Neural progenitor cell (in vitro differentiated cells): ENCODE results near the gene PABPC3. TPM values are rescaled to one million over a fixed set of nuclear protein-coding genes. Genes with fewer than 3 reads are reported as not detected.

Experiments
- DNase-seq: peaks from one replicate; pipeline ENCODE4 v3.0.0-alpha.2; 2016; ENCODE audit warnings: low spot score
- H2AFZ ChIP-seq: fragments of 200-600 bp; sonication (generic); replicated peaks from 2 replicates; pipeline ENCODE4 v1.6.1; 2016; ENCODE audit warnings: antibody characterized with exemption
- H3F3A ChIP-seq: fragments of 200-600 bp; sonication (generic); 2 replicates; pipeline ENCODE4 v1.6.1; 2016; ENCODE audit warnings: antibody characterized with exemption, low read depth
- H3K27ac ChIP-seq: fragments of 200-600 bp; sonication (generic); 2 replicates; pipeline ENCODE4 v1.5.1; 2016; ENCODE audit warnings: mild to moderate bottlenecking
- H3K27me3 ChIP-seq: fragments of 200-600 bp; sonication (generic); 2 replicates; pipeline ENCODE4 v1.6.1; 2016; ENCODE audit warnings: mild to moderate bottlenecking, moderate library complexity
- H3K36me3 ChIP-seq: fragments of 200-600 bp; sonication (generic); 2 replicates; pipeline ENCODE4 v1.5.1; 2016
- H3K4me1 ChIP-seq: fragments of 200-600 bp; sonication (generic); 2 replicates; pipeline ENCODE4 v1.6.1; 2016; ENCODE audit warnings: mixed run types
- H3K4me2 ChIP-seq: fragments of 200-600 bp; sonication (generic); 2 replicates; pipeline ENCODE4 v1.6.1; 2016
- H3K4me3 ChIP-seq: fragments of 200-600 bp; sonication (generic); 2 replicates; pipeline ENCODE4 v1.5.1; 2016
- H3K79me2 ChIP-seq: fragments of 200-600 bp; sonication (generic); 2 replicates; pipeline ENCODE4 v1.6.1; 2016; ENCODE audit warnings: low read depth
- H3K9ac ChIP-seq: fragments of 200-600 bp; sonication (generic); 2 replicates; pipeline ENCODE4 v1.6.1; 2016
- H3K9me3 ChIP-seq: fragments of 200-600 bp; sonication (generic); 2 replicates; pipeline ENCODE4 v1.5.1; 2016; ENCODE audit warnings: low read depth
- H4K20me1 ChIP-seq: fragments of 200-600 bp; sonication (generic); 2 replicates; pipeline ENCODE4 v1.6.1; 2016; ENCODE audit warnings: low read depth
- H3K27ac Mint-ChIP-seq: 3 replicates; pipeline ENCODE4 v1.8.0; 2021; ENCODE audit warnings: mixed read lengths
- H3K27me3 Mint-ChIP-seq: 2 replicates; pipeline ENCODE4 v1.8.0; 2022; ENCODE audit warnings: low read depth, mild to moderate bottlenecking, inconsistent platforms, moderate library complexity, mixed read lengths; ENCODE audit not compliant: insufficient read depth
- H3K36me3 Mint-ChIP-seq: 3 replicates; pipeline ENCODE4 v1.8.0; 2021; ENCODE audit warnings: mixed read lengths
- H3K4me1 Mint-ChIP-seq: 3 replicates; pipeline ENCODE4 v1.8.0; 2021; ENCODE audit warnings: mixed read lengths
- H3K4me3 Mint-ChIP-seq: 3 replicates; pipeline ENCODE4 v1.8.0; 2021; ENCODE audit warnings: mild to moderate bottlenecking, moderate library complexity, mixed read lengths
- H3K9me3 Mint-ChIP-seq: 3 replicates; pipeline ENCODE4 v1.8.0; 2020; ENCODE audit warnings: mixed read lengths
- EZH2 ChIP-seq: fragments of 200-600 bp; sonication (generic); IDR thresholded peaks from 2 replicates; pipeline ENCODE4 v1.6.1; 2017; ENCODE audit warnings: antibody characterized with exemption, mild to moderate bottlenecking, moderate library complexity
- EZH2phosphoT487 ChIP-seq: fragments of 200-600 bp; sonication (generic); IDR thresholded peaks from 2 replicates; pipeline ENCODE4 v1.6.1; 2017; ENCODE audit warnings: antibody characterized with exemption
- total RNA-seq: library from RNA; depleted of rRNA; stranded (reverse); fragments of >200 nt; gene quantifications from 2 replicates; pipeline ENCODE4 v1.2.3, GENCODE V29; 2015; ENCODE audit warnings: low replicate concordance
- TF ChIP-seq, protein P1 (sequence below): fragments of 200-600 bp; sonication (generic); IDR thresholded peaks from 2 replicates; pipeline ENCODE4 v1.5.1; 2017; ENCODE audit warnings: antibody characterized with exemption, mild to moderate bottlenecking

PABPC3 gene
- total RNA-seq, 1 donor from 2014 or later, result 0.17 TPM

DNA sequence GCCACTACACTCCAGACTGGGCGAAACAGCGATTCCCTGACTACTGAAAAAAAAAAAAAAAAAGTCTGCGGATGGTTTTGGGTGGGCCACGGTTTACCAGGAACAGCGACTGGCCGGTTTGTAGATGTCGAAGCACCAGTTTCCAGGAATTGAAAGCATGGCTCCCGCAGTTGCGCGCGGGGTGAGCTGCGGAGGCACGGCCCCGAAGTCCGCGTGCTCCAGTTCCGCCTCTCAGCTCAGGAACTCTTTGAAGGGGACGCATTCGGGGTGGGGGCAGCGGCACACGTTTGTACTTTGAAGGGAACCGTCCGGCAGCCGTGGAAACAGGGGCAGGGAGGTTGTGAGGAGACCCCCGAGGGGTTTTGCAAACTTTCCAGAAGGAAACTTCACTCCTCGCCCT, 27.1 kb upstream of the PABPC3 start:
- TF ChIP-seq EZH2phosphoT487 (no peak), EZH2 (no peak)
- TF ChIP-seq, protein P1, sequence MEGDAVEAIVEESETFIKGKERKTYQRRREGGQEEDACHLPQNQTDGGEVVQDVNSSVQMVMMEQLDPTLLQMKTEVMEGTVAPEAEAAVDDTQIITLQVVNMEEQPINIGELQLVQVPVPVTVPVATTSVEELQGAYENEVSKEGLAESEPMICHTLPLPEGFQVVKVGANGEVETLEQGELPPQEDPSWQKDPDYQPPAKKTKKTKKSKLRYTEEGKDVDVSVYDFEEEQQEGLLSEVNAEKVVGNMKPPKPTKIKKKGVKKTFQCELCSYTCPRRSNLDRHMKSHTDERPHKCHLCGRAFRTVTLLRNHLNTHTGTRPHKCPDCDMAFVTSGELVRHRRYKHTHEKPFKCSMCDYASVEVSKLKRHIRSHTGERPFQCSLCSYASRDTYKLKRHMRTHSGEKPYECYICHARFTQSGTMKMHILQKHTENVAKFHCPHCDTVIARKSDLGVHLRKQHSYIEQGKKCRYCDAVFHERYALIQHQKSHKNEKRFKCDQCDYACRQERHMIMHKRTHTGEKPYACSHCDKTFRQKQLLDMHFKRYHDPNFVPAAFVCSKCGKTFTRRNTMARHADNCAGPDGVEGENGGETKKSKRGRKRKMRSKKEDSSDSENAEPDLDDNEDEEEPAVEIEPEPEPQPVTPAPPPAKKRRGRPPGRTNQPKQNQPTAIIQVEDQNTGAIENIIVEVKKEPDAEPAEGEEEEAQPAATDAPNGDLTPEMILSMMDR, result no peak
- Histone ChIP-seq H3K79me2 (no peaks in the 10 kb centered on the region), H3K9me3 (no peaks in the 10 kb centered on the region), H3K9ac (no peak overlapping the region), H3K36me3 (no peaks in the 10 kb centered on the region), H3K27me3 (no peaks in the 10 kb centered on the region), H3K4me1 (peaks cover 2% of the 10 kb centered on the region), H3F3A (no peaks in the 10 kb centered on the region), H3K4me3 (no peak overlapping the region), H4K20me1 (no peaks in the 10 kb centered on the region), H3K27ac (no peak overlapping the region), H3K4me2 (no peak overlapping the region), H2AFZ (no peak overlapping the region)
- Mint-ChIP-seq H3K27ac (no peak overlapping the region), H3K4me1 (peaks cover 11% of the 10 kb centered on the region), H3K4me3 (no peak overlapping the region), H3K27me3 (peaks cover 5% of the 10 kb centered on the region), H3K36me3 (no peaks in the 10 kb centered on the region), H3K9me3 (peaks cover 3% of the 10 kb centered on the region)
- no peak for DNase-seq

DNA sequence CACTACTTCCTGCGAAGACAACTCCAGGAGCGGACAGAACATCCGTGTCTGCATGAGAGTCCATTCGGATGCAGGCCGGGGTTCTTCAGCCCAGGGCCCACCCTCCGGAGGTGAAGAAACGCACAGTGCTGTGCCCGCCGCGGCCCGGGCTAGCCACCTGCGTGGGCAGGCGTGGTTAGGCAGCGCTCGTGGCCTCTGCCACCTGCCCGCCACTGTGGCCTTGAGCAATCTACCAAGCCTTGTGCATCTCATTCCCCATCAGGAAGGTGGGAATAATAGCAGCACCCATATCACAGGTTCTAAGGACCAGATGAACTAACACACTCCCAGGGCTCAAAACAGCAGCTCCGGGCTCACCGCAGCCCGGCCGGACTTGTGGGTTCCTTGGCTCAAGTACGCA, 26.7 kb upstream of the PABPC3 start:
- Histone ChIP-seq H3K4me2 (no peak overlapping the region), H3F3A (no peaks in the 10 kb centered on the region), H3K27ac (no peak overlapping the region), H3K27me3 (no peaks in the 10 kb centered on the region), H4K20me1 (no peaks in the 10 kb centered on the region), H3K4me1 (peaks cover 2% of the 10 kb centered on the region), H3K4me3 (no peak overlapping the region), H2AFZ (no peak overlapping the region), H3K79me2 (no peaks in the 10 kb centered on the region), H3K36me3 (no peaks in the 10 kb centered on the region), H3K9ac (no peak overlapping the region), H3K9me3 (no peaks in the 10 kb centered on the region)
- H3K27ac Mint-ChIP-seq, result no peak overlapping the region
- H3K9me3 Mint-ChIP-seq, result peaks cover 3% of the 10 kb centered on the region
- TF ChIP-seq EZH2phosphoT487 (no peak), EZH2 (no peak)
- TF ChIP-seq, protein P1, result no peak
- H3K4me3 Mint-ChIP-seq, result no peak overlapping the region
- no peak for DNase-seq
- no peaks in the 10 kb centered on the region for H3K36me3 Mint-ChIP-seq
- peaks cover 5% of the 10 kb centered on the region for H3K27me3 Mint-ChIP-seq
- H3K4me1 Mint-ChIP-seq, result peaks cover 11% of the 10 kb centered on the region

DNA sequence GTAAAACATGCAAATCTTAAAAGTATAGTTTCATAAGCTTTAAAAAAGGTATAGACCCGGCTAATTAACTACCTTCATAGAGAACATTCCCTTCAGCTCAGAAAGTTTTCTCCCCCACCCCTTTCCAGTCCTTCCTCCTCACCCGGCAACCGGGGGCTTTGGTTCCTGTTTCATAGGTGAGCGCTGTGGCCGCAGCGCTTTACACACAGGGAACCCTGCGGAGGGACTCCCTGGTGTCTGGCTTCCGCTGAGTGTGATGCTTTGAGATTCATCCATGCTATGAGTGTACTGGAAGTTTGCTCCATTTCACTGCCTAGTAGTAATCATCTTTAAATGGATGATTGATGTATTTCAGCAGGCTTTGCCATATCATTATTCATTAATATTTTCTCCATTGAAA, 26.0 kb upstream of the PABPC3 start:
- Histone ChIP-seq H3K27me3 (no peaks in the 10 kb centered on the region), H3K4me3 (no peak overlapping the region), H3K4me2 (no peak overlapping the region), H4K20me1 (no peaks in the 10 kb centered on the region), H3K36me3 (no peaks in the 10 kb centered on the region), H2AFZ (no peak overlapping the region), H3K79me2 (no peaks in the 10 kb centered on the region), H3K4me1 (peaks cover 2% of the 10 kb centered on the region), H3F3A (no peaks in the 10 kb centered on the region), H3K9me3 (no peaks in the 10 kb centered on the region), H3K27ac (no peak overlapping the region), H3K9ac (no peak overlapping the region)
- peaks cover 11% of the 10 kb centered on the region for H3K4me1 Mint-ChIP-seq
- no peaks in the 10 kb centered on the region for H3K36me3 Mint-ChIP-seq
- peaks cover 3% of the 10 kb centered on the region for H3K9me3 Mint-ChIP-seq
- DNase-seq, result no peak
- TF ChIP-seq EZH2phosphoT487 (no peak), EZH2 (no peak)
- TF ChIP-seq, protein P1, result no peak
- H3K27ac Mint-ChIP-seq, result no peak overlapping the region
- peaks cover 5% of the 10 kb centered on the region for H3K27me3 Mint-ChIP-seq
- H3K4me3 Mint-ChIP-seq, result no peak overlapping the region
